ENCODE results near the gene SMARCC1. TPM values are rescaled to one million over a fixed set of nuclear protein-coding genes. Genes with fewer than 3 reads are reported as not detected.

The SMARCC1 gene
- total RNA-seq, 2 donors from 2014 or later: 49.9 to 58.7 TPM

- no peak overlapping the region for H3K4me3 ChIP-seq
- 73% methylated on average over 6 of the region's 6 CpGs for WGBS
- H3K27ac ChIP-seq: no peak overlapping the region
- no peaks in the 10 kb centered on the region for H3K27me3 ChIP-seq (replicated peaks; ENCODE audit: insufficient read depth)
- H3K9me3 ChIP-seq: no peaks in the 10 kb centered on the region
- no peak for DNase-seq (ENCODE audit: low spot score)
- intact Hi-C loops (cut with DNase I): no loop called here
- TF ChIP-seq POLR2AphosphoS5 (IDR thresholded peaks at IDR 0.05): no peak
- no peak for TF ChIP-seq POLR2A (IDR thresholded peaks at IDR 0.05)
- TF ChIP-seq, protein P1, sequence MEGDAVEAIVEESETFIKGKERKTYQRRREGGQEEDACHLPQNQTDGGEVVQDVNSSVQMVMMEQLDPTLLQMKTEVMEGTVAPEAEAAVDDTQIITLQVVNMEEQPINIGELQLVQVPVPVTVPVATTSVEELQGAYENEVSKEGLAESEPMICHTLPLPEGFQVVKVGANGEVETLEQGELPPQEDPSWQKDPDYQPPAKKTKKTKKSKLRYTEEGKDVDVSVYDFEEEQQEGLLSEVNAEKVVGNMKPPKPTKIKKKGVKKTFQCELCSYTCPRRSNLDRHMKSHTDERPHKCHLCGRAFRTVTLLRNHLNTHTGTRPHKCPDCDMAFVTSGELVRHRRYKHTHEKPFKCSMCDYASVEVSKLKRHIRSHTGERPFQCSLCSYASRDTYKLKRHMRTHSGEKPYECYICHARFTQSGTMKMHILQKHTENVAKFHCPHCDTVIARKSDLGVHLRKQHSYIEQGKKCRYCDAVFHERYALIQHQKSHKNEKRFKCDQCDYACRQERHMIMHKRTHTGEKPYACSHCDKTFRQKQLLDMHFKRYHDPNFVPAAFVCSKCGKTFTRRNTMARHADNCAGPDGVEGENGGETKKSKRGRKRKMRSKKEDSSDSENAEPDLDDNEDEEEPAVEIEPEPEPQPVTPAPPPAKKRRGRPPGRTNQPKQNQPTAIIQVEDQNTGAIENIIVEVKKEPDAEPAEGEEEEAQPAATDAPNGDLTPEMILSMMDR (IDR thresholded peaks at IDR 0.05): no peak
- H3K4me1 ChIP-seq (replicated peaks): no peaks in the 10 kb centered on the region
- no peaks in the 10 kb centered on the region for H3K36me3 ChIP-seq
Observed at GRCh38 chr3:47636225-47636624, 145.5 kb downstream of the SMARCC1 start.

DNA sequence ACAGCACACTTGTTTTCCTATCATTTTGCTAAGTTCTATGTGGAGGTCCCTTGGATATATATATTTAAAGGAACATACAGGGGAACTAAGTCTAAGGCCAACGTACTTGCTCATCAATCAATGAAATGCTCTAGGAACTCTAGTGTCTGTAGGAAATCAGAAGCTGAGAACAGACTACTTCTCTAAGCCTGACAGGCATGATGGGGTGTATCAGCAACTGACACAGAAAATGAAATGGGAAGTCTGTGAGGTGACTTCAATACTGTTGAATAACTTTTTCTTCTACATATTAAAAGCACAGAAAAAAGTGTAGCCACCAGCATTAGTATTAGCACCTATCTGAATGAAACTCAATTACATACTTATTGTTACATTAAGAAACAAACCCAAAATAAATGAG is 146.2 kb downstream of the SMARCC1 start:
- Histone ChIP-seq H3K4me1 (replicated peaks) (no peaks in the 10 kb centered on the region), H3K36me3 (no peaks in the 10 kb centered on the region), H3K4me3 (no peak overlapping the region), H3K9me3 (no peaks in the 10 kb centered on the region), H3K27ac (no peak overlapping the region), H3K27me3 (replicated peaks; ENCODE audit: insufficient read depth) (no peaks in the 10 kb centered on the region)
- intact Hi-C loops (cut with DNase I): no loop called here
- TF ChIP-seq, protein P1 (IDR thresholded peaks at IDR 0.05): no peak
- TF ChIP-seq POLR2A (IDR thresholded peaks at IDR 0.05) (no peak), POLR2AphosphoS5 (IDR thresholded peaks at IDR 0.05) (no peak)
- 94% methylated on average over 1 of the region's 1 CpG for WGBS
- DNase-seq (ENCODE audit: low spot score): no peak

GRCh38 chr3:47634996-47635395 is 146.7 kb downstream of the SMARCC1 start:
- TF ChIP-seq, protein P1 (IDR thresholded peaks at IDR 0.05): no peak
- no peak for TF ChIP-seq POLR2A (IDR thresholded peaks at IDR 0.05)
- TF ChIP-seq POLR2AphosphoS5 (IDR thresholded peaks at IDR 0.05): no peak
- Histone ChIP-seq H3K4me3 (no peak overlapping the region), H3K9me3 (no peaks in the 10 kb centered on the region), H3K27ac (no peak overlapping the region), H3K27me3 (replicated peaks; ENCODE audit: insufficient read depth) (no peaks in the 10 kb centered on the region), H3K4me1 (replicated peaks) (no peaks in the 10 kb centered on the region), H3K36me3 (no peaks in the 10 kb centered on the region)
- no peak for DNase-seq (ENCODE audit: low spot score)
- WGBS: 85% methylated on average over 6 of the region's 6 CpGs
- intact Hi-C loops (cut with DNase I): no loop called here

DNA sequence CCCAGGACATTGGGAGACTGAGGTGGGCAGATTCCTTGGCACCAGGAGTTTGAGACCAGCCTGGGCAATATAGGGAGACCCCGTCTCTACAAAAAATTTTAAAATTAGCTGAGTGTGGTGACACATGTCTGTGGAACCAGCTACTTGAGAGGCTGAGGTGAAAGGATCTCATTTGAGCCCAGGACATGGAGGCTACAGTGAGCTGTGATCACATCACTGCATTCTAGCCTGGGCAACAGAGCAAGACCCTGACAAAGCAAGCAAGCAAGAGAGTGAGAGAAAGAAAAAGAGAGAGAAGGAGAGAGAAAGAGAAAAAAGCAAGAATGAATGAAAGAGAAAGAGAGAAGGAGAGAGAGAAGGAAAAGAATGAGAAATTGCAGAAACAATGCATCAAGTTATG is 150.9 kb downstream of the SMARCC1 start:
- intact Hi-C loops (cut with DNase I): no loop called here
- H3K27me3 ChIP-seq (replicated peaks; ENCODE audit: insufficient read depth): no peaks in the 10 kb centered on the region
- H3K4me3 ChIP-seq: no peak overlapping the region
- no peaks in the 10 kb centered on the region for H3K36me3 ChIP-seq
- TF ChIP-seq POLR2AphosphoS5 (IDR thresholded peaks at IDR 0.05) (no peak), POLR2A (IDR thresholded peaks at IDR 0.05) (no peak)
- TF ChIP-seq, protein P1 (IDR thresholded peaks at IDR 0.05): no peak
- 100% methylated on average over 1 of the region's 1 CpG for WGBS
- no peak for DNase-seq (ENCODE audit: low spot score)
- H3K27ac ChIP-seq: no peak overlapping the region
- H3K4me1 ChIP-seq (replicated peaks): no peaks in the 10 kb centered on the region
- no peaks in the 10 kb centered on the region for H3K9me3 ChIP-seq

- TF ChIP-seq POLR2AphosphoS5 (IDR thresholded peaks at IDR 0.05) (no peak), POLR2A (IDR thresholded peaks at IDR 0.05) (no peak)
- TF ChIP-seq, protein P1 (IDR thresholded peaks at IDR 0.05): no peak
- intact Hi-C loops (cut with DNase I): no loop called here
- no peaks in the 10 kb centered on the region for H3K9me3 ChIP-seq
- H3K36me3 ChIP-seq: no peaks in the 10 kb centered on the region
- no peak for DNase-seq (ENCODE audit: low spot score)
- H3K4me1 ChIP-seq (replicated peaks): no peaks in the 10 kb centered on the region
- 17% methylated on average over 6 of the region's 6 CpGs for WGBS
- no peak overlapping the region for H3K4me3 ChIP-seq
- H3K27me3 ChIP-seq (replicated peaks; ENCODE audit: insufficient read depth): no peaks in the 10 kb centered on the region
- H3K27ac ChIP-seq: no peak overlapping the region
Observed at GRCh38 chr3:47629770-47630169, 151.9 kb downstream of the SMARCC1 start.
